ENCODE data around the gene MICALL1.

The MICALL1 gene

GRCh38 chr22:37905534-37906363 lies at the start of gene MICALL1:
MICALL1 (plus strand) TSS chr22:37906297; CDS start chr22:37906423, 126 bp downstream.
- no peaks in the 10 kb centered on the region for H3K9me3 ChIP-seq (ENCODE audit: control insufficient read depth, insufficient read depth, low read length)
- peaks cover 10% of the 10 kb centered on the region for H3K4me1 ChIP-seq (ENCODE audit: control insufficient read depth, insufficient read depth, low read length)
- H3K4me3 ChIP-seq (ENCODE audit: low read depth, low read length) = peak within 1 kb of the TSS; percentile 59

GRCh38 chr22:37860796-37861421 lies 45.2 kb upstream of the MICALL1 start:
- Histone ChIP-seq H3K27me3 (ENCODE audit: control insufficient read depth, insufficient read depth, low read length) (no peaks in the 10 kb centered on the region), H3K4me1 (ENCODE audit: control insufficient read depth, insufficient read depth, low read length) (no peaks in the 10 kb centered on the region), H3K4me3 (ENCODE audit: low read depth, low read length) (no peak overlapping the region), H3K9ac (ENCODE audit: low read depth, low read length) (no peak overlapping the region), H3K36me3 (ENCODE audit: control insufficient read depth, insufficient read depth, low read length) (peaks cover 53% of the 10 kb centered on the region), H3K9me3 (ENCODE audit: control insufficient read depth, insufficient read depth, low read length) (no peaks in the 10 kb centered on the region)

More at GRCh38 chr22:37905534-37906363, at the start of gene MICALL1:
- Histone ChIP-seq H3K9ac (ENCODE audit: low read depth, low read length) (peak within 1 kb of the TSS; percentile 41), H3K27me3 (ENCODE audit: control insufficient read depth, insufficient read depth, low read length) (no peaks in the 10 kb centered on the region), H3K36me3 (ENCODE audit: control insufficient read depth, insufficient read depth, low read length) (no peaks in the 10 kb centered on the region)

DNA sequence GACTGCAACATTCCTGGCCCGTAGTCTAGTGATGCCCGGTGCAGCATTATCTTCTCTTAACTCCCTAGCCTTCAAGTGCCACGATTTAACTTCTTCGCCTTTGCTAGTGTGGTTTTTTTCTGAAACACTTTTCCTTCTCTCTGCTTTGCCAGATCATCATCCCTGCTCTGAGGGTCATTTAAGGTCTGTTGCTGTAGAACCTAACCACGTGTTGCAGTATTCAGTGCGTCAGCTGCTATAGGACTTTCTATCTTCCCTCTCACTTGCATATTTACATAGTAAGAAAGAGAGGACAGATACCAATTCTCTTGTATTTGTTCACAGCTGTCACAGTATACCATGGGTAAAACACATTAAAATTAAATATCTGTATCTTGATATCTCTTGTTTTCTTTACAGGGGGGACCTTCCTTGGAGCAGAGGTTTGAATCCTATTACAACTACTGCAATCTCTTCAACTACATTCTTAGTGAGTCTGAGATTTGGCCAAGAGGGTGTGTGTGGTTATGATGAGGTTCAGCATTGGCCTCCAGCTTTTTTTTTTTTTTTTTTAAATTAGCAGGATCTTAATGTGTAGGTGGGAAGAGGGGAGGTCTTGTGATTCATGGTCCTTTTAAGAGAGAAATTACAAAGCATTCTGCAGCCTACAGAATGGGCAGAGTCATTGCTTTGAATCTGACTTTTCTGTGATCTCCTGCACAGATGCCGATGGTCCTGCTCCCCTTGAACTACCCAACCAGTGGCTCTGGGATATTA lies 43.3 kb upstream of the MICALL1 start:
- Histone ChIP-seq H3K9ac (ENCODE audit: low read depth, low read length) (no peak overlapping the region), H3K4me3 (ENCODE audit: low read depth, low read length) (no peak overlapping the region), H3K4me1 (ENCODE audit: control insufficient read depth, insufficient read depth, low read length) (no peaks in the 10 kb centered on the region), H3K36me3 (ENCODE audit: control insufficient read depth, insufficient read depth, low read length) (peaks cover 64% of the 10 kb centered on the region), H3K9me3 (ENCODE audit: control insufficient read depth, insufficient read depth, low read length) (no peaks in the 10 kb centered on the region), H3K27me3 (ENCODE audit: control insufficient read depth, insufficient read depth, low read length) (no peaks in the 10 kb centered on the region)

GRCh38 chr22:37865510-37865909 lies 40.6 kb upstream of the MICALL1 start:
- Histone ChIP-seq H3K27me3 (ENCODE audit: control insufficient read depth, insufficient read depth, low read length) (no peaks in the 10 kb centered on the region), H3K36me3 (ENCODE audit: control insufficient read depth, insufficient read depth, low read length) (peaks cover 68% of the 10 kb centered on the region), H3K9ac (ENCODE audit: low read depth, low read length) (no peak overlapping the region), H3K4me3 (ENCODE audit: low read depth, low read length) (no peak overlapping the region), H3K9me3 (ENCODE audit: control insufficient read depth, insufficient read depth, low read length) (no peaks in the 10 kb centered on the region), H3K4me1 (ENCODE audit: control insufficient read depth, insufficient read depth, low read length) (no peaks in the 10 kb centered on the region)

GRCh38 chr22:37870273-37870672 lies 35.8 kb upstream of the MICALL1 start:
- peaks cover 69% of the 10 kb centered on the region for H3K36me3 ChIP-seq (ENCODE audit: control insufficient read depth, insufficient read depth, low read length)
- no peak overlapping the region for H3K9ac ChIP-seq (ENCODE audit: low read depth, low read length)
- no peaks in the 10 kb centered on the region for H3K9me3 ChIP-seq (ENCODE audit: control insufficient read depth, insufficient read depth, low read length)
- H3K4me1 ChIP-seq (ENCODE audit: control insufficient read depth, insufficient read depth, low read length) = no peaks in the 10 kb centered on the region
- no peaks in the 10 kb centered on the region for H3K27me3 ChIP-seq (ENCODE audit: control insufficient read depth, insufficient read depth, low read length)
- no peak overlapping the region for H3K4me3 ChIP-seq (ENCODE audit: low read depth, low read length)

DNA sequence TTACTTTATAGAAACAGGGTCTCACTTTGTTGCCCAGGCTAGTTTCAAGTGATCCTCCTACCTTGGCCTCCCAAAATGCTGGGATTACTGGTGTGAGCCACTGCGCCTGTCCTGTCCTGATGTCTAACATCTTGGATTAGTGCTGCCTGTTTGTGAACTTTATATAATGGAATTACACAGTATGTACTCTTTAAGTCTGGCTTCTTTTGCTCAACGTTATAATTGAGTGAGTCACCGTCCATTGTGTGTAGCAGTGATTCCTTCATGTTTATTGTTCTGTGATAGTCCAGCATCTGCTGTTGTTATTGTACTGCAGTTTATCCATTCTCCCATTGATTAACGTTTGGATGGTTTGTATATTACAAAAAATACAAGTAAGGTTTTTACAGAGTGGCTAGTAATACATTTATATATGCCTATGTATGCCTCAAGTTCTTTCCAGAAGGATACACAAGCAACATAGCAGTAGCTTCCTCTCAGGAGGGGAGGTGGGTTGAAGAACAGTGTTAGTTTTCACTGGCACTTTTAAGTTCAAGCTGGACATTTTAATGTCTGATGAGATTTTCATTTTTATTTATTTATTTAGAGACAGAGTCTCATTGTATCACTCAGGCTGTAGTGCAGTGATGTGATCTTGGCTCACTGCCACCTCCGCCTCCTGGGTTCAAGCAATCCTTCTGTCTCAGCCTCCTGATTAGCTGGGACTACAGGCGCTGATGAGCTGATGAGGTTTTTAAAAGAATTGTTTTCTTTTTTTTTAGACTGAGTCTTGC lies 25.2 kb upstream of the MICALL1 start:
- Histone ChIP-seq H3K4me3 (ENCODE audit: low read depth, low read length) (no peak overlapping the region), H3K36me3 (ENCODE audit: control insufficient read depth, insufficient read depth, low read length) (peaks cover 60% of the 10 kb centered on the region), H3K9ac (ENCODE audit: low read depth, low read length) (no peak overlapping the region), H3K4me1 (ENCODE audit: control insufficient read depth, insufficient read depth, low read length) (no peaks in the 10 kb centered on the region), H3K27me3 (ENCODE audit: control insufficient read depth, insufficient read depth, low read length) (no peaks in the 10 kb centered on the region), H3K9me3 (ENCODE audit: control insufficient read depth, insufficient read depth, low read length) (no peaks in the 10 kb centered on the region)

DNA sequence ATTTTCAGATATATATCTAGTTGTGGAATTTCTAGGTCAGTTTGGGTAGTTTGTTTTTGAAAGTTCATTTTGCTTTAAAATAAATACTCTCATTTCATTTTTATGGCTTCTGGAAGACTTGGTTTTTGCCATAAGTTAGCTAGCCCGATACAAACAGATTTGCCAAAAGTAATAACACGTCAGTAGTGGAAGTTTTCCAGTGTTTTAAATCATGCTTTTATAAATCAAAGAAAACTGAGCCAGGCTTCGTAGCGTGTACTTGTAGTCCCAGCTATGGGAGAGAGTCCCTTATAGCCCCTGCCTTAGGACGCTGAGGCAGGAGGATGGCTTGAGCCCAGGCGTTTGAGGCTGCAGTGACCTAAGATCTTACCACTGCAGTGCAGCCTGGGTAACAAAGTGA lies 21.7 kb upstream of the MICALL1 start:
- no peaks in the 10 kb centered on the region for H3K4me1 ChIP-seq (ENCODE audit: control insufficient read depth, insufficient read depth, low read length)
- H3K9ac ChIP-seq (ENCODE audit: low read depth, low read length) = no peak overlapping the region
- no peak overlapping the region for H3K4me3 ChIP-seq (ENCODE audit: low read depth, low read length)
- H3K27me3 ChIP-seq (ENCODE audit: control insufficient read depth, insufficient read depth, low read length) = no peaks in the 10 kb centered on the region
- no peaks in the 10 kb centered on the region for H3K9me3 ChIP-seq (ENCODE audit: control insufficient read depth, insufficient read depth, low read length)
- H3K36me3 ChIP-seq (ENCODE audit: control insufficient read depth, insufficient read depth, low read length) = peaks cover 62% of the 10 kb centered on the region

DNA sequence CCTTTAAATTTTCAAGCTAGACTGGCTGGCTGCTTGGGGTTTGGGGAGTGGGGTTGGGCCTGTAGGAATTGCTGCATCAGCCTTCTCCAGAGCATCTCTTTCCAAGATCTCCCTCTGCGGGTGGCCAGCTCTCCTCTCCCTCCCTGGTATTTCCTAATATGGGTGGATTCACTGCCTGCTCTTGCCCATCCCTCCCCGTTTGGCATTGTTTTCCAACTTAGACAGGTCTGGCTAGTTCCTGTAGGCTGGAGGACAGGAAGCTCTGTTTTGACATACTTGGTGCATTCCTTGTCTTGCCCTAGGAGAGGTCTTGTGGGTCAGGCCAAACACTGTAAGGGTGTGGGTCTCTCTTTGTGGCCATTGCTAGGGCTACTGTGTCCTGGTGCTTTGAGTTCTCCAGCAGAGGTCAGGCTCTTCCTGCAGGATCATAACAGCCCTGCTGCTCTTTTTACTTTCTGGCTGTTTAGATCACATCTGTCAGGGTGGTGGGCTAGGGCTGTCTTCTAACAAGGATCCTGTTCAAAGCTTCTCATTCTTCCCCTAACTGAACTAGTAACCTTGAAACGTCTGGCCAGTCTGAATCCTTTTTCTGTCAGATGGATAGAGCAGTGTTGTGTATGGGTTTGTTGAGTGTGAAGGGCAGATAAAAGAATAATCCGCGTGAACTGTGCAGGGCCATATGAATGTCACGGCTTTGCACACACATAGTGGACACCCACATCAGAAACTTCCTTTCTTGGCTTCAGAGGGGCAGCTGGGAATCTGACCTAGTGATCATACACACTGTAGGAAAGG lies 18.3 kb upstream of the MICALL1 start:
- no peak overlapping the region for H3K9ac ChIP-seq (ENCODE audit: low read depth, low read length)
- no peaks in the 10 kb centered on the region for H3K9me3 ChIP-seq (ENCODE audit: control insufficient read depth, insufficient read depth, low read length)
- peaks cover 59% of the 10 kb centered on the region for H3K36me3 ChIP-seq (ENCODE audit: control insufficient read depth, insufficient read depth, low read length)
- H3K27me3 ChIP-seq (ENCODE audit: control insufficient read depth, insufficient read depth, low read length) = no peaks in the 10 kb centered on the region
- no peaks in the 10 kb centered on the region for H3K4me1 ChIP-seq (ENCODE audit: control insufficient read depth, insufficient read depth, low read length)
- H3K4me3 ChIP-seq (ENCODE audit: low read depth, low read length) = no peak overlapping the region

- Histone ChIP-seq H3K9ac (ENCODE audit: low read depth, low read length) (no peak overlapping the region), H3K4me3 (ENCODE audit: low read depth, low read length) (no peak overlapping the region), H3K27me3 (ENCODE audit: control insufficient read depth, insufficient read depth, low read length) (no peaks in the 10 kb centered on the region), H3K36me3 (ENCODE audit: control insufficient read depth, insufficient read depth, low read length) (peaks cover 37% of the 10 kb centered on the region), H3K4me1 (ENCODE audit: control insufficient read depth, insufficient read depth, low read length) (peaks cover 9% of the 10 kb centered on the region), H3K9me3 (ENCODE audit: control insufficient read depth, insufficient read depth, low read length) (no peaks in the 10 kb centered on the region)
Observed at GRCh38 chr22:37891926-37892325, 14.2 kb upstream of the MICALL1 start.

GRCh38 chr22:37892566-37893335 lies 13.3 kb upstream of the MICALL1 start:
- H3K4me1 ChIP-seq (ENCODE audit: control insufficient read depth, insufficient read depth, low read length) = peaks cover 9% of the 10 kb centered on the region

More at GRCh38 chr22:37892566-37893335, 13.3 kb upstream of the MICALL1 start:
- Histone ChIP-seq H3K27me3 (ENCODE audit: control insufficient read depth, insufficient read depth, low read length) (no peaks in the 10 kb centered on the region), H3K36me3 (ENCODE audit: control insufficient read depth, insufficient read depth, low read length) (peaks cover 30% of the 10 kb centered on the region), H3K4me3 (ENCODE audit: low read depth, low read length) (no peak overlapping the region), H3K9me3 (ENCODE audit: control insufficient read depth, insufficient read depth, low read length) (no peaks in the 10 kb centered on the region), H3K9ac (ENCODE audit: low read depth, low read length) (no peak overlapping the region)

Measured in iPS-15b (cell line).